HG02943 (cell line): ENCODE data around the gene ZXDC.

ENCODE experiments used
- ATAC-seq: cut with Tn5 transposase; IDR thresholded peaks from one replicate; pipeline ENCODE4 v1.9.1; 2021; ENCODE audit warnings: mild to moderate bottlenecking, low read depth, moderate library complexity; ENCODE audit not compliant: unreplicated experiment

ZXDC gene

DNA sequence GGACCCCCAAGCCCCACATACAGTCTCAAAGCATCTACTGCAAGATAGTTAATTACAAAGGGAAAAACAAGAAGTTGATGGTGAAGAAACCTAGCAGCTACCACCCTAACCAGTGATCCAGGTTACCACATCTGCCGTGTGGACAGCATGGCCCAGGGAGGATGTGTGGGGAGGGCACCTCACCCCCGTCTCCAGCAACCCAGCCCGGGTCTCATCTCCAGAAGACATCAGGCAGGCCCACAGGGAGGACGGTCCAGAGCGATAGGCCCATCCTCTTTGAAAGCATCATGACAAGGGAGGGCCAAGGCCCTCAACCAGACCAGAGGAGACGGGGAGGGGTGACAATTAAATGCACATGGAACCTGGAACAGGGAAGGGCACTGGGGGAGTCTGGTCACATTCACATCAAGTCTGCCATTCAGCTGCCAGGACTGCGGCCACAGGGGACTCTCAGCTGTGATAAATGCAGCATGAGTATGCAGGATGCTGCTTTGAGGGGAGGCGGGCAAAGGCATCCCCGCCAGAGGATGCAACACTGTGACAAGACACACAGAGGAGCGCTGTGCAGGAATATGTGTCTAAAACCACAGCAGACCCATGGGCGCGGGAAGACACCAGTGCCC lies 18.8 kb downstream of the ZXDC start:
- ATAC-seq: no peak

DNA sequence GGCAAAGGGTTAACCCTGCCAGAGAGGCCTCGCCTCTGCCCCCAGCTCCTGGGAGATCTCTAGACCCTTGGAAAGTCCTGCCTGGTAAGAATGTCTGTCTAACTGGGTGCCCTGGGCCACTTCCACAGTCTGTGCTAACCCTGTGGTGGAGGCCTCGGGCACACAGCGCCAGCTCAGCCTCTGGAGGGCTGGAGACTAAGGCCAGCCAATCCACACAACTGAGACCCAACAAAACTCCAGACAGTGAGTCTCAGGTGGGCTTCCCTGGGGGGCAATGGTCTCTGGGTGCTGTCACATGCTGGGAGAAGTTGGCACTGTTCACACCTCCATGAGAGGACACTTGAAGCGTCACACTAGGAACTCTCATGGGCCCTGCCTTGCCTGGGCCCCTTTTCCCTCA lies 19.5 kb downstream of the ZXDC start:
- ATAC-seq: no peak

DNA sequence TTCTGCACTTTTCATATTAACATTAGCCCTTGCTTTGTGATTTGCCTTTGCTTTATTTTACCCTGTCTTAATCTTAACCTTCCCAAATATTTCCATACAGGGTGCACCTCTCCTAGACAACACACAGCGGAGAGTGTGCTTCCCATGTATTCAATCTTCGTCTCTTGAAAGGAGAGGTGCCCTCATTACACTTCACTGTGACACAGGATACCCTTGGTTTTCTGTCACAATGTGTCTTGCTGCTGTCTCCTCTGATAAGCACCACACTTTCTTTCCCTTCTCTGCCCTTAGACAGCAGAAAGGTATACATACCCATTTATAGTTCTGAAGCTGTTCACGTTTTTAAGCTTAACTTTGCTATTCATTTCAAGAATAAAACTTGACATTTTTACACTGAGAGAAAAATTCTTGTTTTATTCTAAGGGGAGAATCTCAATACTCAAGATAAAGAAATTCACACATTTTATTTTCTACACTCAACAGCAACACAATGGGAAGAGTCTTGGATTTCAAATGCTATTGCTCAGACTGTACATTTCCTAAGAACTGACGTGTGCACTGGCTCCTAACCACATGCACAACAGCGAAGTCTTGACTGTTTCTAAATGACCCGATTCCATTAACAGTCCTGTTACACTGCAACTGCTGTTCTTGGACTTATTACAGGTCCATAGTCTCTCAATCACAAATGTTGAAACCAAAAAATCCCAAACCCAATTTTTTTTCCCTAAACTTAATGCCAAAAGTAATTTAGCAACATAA lies 21.1 kb downstream of the ZXDC start:
- no peak for ATAC-seq

DNA sequence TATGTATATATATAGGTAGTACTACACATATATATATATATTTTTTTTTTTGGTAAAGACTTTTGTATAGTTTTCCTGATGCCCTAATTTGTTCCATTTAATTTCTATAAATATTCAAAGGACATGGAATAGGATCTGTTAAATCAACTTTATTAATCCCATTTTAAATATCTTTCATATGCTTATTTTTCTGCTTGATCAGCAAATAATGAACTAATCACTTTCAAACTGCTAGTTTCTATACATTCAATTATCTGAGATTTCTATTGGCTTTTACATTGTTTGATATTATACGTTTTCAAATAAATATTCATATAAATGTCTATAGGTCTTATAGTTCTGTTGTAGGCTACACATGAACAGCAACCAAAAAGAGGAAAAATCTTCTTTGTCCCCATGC lies 21.7 kb downstream of the ZXDC start:
- ATAC-seq: no peak

DNA sequence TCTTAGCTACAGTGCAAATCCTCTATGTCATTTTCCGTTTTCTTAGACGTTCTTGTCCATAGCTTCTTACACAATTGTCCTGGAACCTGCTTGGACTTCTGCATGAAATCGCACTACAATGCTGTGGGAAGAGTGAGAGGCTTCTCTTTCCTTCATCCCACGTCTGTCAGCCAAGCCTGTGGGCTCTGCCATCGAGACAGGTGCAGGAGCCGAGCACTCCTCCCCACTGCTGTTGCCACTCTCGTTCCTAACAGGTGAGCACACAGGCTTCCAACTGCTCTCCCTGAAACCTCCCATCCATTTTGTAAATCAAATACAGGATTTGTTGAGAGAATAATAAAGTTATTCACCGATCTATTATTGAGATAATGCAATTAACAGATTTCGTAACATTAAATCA lies 23.5 kb downstream of the ZXDC start:
- no peak for ATAC-seq

DNA sequence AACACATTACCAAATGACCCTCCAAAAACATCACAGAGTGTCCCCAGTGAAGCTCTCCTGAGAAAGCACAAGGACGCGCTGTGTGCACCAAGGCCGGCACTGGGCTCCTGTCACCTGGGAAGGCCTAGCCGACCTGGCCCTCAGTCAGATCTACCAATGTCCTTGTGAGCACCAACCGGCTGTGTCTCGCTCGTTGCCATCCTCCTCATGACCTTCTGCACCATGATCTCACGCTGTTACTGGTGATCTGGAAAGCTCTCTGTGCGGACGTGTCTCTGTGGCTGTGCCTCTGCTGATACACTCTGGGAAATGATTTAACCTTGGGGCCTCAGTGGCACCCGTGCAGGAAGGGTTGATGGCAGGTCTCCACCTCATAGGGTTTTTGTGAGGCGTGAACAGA lies 24.2 kb downstream of the ZXDC start:
- ATAC-seq: no peak

DNA sequence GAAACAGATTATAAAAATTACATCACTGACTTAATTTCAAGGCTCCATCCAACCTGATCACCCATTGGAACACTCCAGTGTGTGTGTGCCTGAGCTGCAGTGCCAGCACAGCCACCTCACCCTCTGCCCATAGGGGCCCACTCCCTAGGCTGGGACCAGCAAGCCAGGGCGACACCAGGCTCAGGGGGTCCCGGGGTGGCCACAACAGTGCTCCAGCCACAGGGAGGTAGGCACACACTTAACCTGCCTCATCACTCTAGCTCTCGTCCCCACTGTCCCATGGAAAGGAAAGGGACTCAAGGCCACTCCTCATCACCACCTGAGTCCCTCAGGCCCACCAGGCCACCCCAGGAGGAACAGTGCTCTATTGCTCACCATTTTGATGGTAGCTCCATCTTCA lies 24.9 kb downstream of the ZXDC start:
- ATAC-seq: no peak

DNA sequence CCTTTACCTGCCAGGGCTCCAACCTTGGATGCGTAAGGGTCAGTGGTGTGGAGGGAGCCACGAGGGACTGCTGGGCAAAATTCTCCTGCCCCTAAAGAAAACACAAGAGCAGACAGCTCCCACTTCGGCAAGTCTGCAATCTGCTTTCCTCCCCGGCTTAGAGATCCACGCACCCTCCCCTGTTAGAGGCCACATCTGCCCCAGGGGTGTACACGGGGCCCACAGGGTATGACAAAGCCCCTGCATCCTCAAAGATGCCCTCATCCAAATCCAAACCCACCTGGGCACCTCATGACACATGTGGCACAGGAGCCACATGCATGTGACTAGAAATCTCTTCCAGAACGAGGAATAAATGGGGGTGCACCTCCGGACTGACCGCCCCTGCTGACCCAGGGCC lies 25.5 kb downstream of the ZXDC start:
- no peak for ATAC-seq

DNA sequence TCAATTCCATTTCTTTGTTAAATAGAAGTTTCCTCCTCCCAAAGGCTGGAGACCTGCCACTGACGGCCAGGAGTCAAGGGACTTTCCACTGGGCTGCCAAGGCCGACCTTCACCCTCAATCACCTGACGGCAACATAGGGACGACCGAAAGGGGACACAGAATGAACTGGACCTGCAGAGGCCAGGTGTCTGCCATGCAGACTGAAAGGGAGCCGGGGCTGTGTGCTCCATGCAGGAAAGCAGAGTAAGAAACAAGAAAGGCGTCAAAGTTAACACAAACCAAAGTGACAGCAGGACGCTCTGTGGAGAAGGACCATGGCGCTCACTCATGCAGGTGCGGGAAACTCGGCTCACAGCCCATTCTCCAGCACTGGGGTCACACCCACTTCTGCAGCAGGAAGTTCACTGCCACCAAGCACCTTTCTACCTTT lies 26.1 kb downstream of the ZXDC start:
- no peak for ATAC-seq

DNA sequence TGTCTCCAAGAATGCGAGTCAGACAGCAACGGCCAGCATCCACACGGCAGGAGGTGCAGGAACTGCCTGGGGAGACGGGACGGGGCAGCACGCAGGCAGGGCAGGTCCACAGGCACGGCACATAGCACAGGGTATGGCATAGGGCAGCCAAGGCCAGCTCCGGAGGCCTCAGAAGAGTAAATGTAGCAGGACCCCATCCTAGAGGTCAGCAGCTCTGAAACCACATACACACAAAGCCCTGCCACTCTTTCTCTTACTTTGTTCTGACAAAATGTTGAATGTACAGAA lies 26.9 kb downstream of the ZXDC start:
- ATAC-seq: no peak

DNA sequence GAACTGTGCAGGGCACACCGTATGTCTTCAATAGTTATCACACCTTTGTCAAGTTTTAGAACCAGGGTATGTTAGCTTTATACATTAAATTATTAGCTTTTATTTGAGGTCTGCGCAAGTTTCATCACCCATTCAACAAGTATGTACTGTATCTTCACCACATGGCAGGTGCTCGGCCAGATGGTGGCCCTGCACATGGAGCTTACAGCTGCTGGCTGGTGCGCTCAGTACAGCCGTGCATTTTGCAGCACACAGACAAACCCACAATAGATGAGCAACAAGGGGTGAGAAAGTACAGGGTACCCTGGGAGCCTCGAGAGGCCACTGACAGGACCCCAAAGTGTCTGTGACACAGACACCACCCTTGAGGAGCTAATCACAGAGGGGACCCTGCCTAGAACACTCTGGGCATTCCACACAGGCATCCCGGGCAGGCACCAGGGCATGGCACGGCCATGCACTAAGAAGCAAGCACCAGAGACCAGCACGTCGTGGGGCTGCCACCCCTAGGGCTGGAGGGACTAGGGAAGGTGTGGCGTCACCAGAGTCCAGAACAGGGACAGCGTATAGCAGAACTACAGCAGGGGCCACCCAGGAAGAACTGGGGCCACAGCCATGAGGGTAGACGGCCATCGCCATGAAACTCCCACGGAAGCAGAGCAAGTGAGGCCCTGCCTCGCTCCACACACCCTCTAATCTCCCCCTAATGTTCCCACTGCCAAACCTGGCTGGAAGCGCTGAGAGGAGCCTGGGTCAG lies 27.4 kb downstream of the ZXDC start:
- ATAC-seq: no peak

DNA sequence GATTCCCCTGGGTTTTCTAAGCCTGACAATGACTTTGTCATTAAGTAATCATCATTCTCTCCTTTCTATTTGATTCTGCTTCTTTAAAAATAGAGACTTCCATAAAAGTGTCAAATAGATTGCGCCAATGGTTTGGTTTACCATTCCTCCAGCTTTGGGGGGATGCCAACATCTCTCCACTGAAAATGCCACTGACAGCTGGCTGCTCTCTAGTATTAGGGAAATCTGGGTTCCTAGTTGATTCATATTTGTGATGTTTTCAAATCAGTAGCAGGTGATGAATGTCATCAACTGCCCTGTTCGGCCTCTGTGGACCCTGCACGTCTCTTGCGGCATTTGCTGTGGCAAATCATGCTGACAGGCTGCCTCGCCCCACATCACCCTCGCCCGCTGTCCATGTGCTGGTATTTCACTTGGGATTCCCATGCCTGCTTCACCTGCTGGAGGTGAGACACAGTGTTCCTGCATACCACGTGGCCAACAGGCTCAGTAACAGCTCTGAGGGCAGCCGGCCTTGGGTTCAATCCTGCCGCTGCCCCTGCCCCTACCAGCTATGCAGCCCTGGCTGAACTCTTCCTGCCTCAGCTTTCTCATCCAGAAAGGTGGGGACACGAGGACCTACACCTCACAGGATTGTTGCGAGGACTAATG lies 28.1 kb downstream of the ZXDC start:
- ATAC-seq: no peak

DNA sequence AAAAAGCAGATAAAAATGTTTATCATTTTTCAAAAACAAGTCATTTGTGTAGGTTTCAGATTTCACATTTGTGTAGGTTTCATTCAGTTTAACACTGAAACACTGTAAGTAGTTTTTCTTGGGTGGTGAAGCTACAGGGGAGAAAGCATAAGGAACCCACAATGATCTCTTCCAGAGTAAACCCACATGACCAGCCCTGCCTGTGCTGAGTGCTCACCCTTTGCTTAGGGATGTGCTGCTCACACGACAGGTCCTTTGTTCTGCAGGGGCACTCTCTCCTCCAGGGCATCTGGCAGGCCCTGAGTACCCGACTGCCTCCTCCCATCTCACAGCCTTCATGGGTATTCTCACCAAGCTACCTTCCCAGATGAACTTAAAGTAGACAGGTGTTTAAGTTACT lies 28.9 kb downstream of the ZXDC start:
- no peak for ATAC-seq

DNA sequence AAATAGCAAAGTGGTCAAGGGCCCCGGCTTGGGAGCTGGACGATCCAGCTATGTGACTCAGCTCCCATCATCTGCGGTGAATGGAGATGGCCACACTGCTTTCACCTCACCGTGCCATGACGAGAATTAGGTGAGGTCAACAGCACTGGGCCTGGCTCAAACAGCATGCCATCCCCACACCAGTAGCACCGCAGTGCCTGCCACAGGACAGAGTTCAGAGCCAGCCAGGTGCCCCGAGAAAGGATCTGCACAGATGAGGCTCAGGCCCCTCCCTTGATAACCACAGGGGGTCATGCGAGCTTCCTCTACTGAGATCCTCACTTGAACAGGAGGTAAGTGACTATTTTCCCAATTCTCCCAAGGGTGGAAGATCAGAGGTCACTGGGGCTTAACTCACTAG lies 29.4 kb downstream of the ZXDC start:
- no peak for ATAC-seq

DNA sequence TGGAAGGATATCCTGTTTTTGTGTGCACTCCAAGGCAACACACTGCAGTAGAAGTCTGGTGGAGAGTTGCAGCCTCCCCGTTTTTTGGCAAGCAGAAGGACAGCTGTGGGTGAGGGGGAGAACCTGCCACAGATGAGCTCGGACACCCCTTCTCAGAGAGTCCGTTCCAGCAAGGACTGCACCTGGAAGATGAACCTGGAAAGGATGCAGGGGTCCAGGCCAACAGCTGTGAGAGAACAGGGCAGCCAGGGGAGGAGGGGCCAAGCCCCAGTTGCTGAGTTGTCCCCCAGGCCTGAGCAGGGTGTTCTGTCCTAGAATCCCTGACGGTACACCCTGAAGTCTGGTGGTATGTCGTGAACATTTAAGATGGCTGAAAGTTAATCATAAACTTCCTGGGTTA lies 30.2 kb downstream of the ZXDC start:
- no peak for ATAC-seq

DNA sequence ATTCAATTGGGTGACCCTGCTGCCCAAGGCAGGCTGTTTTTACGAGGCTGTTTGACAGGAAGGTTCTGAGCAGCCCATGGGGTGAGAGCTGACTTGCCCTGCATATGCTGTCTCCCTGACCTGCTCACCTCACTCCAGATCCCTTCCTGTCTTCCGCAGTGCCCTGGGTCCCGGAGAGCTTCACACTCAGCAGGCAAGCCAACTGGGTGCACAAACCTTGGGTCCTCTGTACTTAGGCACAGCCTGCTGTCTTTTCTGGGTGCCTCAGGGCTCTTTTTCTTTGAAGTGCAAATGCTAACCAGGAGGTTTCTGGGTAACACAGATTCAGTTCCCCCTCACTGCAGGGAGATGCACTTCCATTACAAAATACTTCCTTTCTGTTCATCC lies 32.8 kb downstream of the ZXDC start:
- ATAC-seq: no peak

DNA sequence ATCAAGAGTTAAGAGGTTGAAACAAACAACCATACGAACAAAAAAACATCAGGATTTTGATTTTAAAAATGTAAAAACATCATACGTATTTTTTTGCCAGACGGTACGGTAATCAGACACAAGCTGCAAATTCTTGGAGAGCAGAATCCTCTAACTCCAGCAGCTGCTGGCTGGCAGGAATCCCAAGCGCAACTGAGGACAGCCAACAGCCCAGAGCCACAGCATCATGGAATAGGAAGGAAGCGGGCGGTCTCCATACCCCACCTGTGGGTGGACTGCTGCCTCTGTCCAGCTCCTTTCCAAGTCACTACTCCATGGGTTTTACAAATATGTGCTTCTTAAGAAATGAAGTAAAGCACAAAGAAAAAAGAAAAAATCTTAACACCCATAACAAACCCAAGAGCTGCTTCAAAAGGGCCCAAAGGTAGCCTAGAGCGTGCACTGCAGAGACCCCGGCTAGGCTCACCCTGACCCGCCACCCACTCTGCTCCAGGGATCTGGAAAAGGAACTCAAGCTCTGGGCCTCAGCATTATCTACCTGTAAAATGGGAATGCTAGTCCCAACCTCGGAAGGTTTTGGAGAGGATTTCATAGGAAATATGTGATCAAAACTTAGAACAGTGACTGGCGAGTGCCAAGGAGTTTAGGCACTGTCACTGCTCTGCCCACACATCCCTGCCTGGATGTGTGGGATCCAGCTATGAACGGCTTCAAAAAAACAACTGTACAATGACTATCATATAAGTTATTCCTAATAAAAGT lies 33.4 kb downstream of the ZXDC start:
- ATAC-seq: no peak

DNA sequence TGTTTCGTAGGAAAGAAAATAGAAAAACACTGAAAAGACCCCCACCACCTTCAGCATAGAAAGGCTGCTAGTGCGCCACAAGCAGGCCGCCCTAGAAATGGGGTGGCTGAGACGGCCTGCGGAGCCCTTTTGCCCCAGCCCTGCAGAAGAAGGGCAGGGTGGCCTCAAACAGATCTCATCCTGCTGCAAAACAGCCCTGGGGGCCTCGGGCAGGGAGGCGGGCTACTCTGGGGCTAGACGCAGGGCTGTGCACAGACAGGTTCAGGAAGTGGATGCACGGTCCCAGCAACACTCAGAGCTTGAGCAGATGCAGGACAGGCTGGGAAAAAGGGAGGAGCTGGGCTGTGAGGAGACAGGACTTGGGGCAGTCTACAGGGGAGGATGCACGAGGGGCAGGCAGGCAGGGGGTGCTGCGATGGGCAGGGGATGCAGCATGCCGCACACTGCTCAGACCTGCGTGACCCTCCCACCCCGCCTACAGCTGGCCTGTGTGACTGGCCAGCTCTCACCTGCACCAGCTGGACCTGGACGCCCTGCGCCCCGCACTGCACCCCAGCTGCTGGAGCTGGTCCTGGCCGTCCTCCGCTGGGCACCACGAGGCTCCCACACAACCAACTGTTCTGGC lies 34.3 kb downstream of the ZXDC start:
- ATAC-seq: no peak

DNA sequence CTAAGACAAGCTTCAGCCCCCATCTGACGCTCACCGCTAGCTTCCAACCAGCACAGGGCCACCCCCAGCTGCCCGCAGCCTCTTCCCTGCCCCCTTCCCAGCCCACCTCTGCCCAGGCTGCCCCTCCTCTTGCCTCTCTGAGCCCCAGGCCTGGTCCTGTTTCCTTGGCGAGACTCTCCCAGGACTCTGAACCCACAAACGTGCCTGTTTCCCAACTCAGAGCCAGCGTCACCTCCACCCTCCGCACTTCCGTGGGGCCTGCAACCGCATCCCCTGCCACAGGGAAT lies 35.0 kb downstream of the ZXDC start:
- no peak for ATAC-seq

DNA sequence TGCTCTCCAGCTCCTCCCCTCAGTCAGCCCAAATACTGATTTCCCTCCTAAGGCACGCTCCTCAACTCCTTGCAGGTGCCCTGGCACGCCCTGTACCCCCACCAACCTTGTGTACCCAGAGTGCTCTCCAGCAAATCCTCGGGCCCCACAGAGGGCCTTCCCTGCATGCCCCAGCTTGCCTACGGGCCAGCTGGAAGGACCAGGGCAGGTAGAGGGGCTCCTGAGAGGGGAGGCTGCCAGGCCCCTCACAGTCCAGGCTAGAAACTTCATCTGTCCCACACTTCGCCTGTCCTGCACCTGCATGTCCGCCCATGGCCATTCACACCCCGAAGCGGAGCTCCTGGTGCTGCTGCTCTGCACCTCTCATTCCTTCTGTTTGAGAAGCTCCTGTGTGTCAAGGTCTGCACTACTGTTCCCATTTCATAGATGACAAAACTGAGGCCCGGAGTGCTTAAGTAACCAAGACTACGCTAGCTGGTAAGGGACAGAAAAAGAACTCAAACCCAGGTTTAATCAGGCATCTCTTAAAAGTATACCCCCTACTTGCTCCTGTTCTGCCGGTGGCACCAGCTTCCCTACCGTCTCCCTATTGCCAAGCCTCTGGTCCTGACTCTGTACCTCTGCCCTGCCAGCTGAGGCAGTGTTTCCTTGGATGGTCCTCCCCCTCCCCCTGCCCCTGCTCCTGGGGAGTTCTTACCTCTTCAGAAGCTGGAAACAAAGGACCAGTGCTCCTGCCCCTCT lies 35.6 kb downstream of the ZXDC start:
- no peak for ATAC-seq
